Keratinocyte (primary cell): ENCODE measurements around the gene ADAMTS9. TPM values are rescaled to one million over a fixed set of nuclear protein-coding genes. Genes with fewer than 3 reads are reported as not detected.

Experiments
- DNase-seq: peaks from one replicate; pipeline ENCODE4 v3.0.0-alpha.2; 2011; ENCODE audit warnings: low read depth, missing footprints, low spot score
- FAIRE-seq: peaks from 2 replicates; lab custom pipeline; 2011; peaks lifted over from hg19 to GRCh38; lab: Jason Lieb, UNC
- H2AFZ ChIP-seq: 2 replicates; pipeline ENCODE4 v1.6.0; 2012; ENCODE audit warnings: low read length, control low read depth, inconsistent platforms; ENCODE audit not compliant: control insufficient read depth
- H3K27ac ChIP-seq: 2 replicates; pipeline ENCODE4 v1.5.1; 2011; ENCODE audit warnings: low read length; ENCODE audit not compliant: control insufficient read depth, insufficient read depth
- H3K27me3 ChIP-seq: 3 replicates; pipeline ENCODE4 v1.6.0; 2011; ENCODE audit warnings: low read length; ENCODE audit not compliant: control insufficient read depth, insufficient read depth; ENCODE audit errors: extremely low read depth
- H3K36me3 ChIP-seq, 2 experiments: 2 replicates in 1 of 2; 3 replicates in 1 of 2; pipeline ENCODE4 v1.5.1; 2011; ENCODE audit warnings: low read length in 2 of 2, mild to moderate bottlenecking in 1 of 2; ENCODE audit not compliant: control insufficient read depth in 2 of 2, insufficient read depth in 2 of 2; ENCODE audit errors: extremely low read depth in 1 of 2
- H3K4me1 ChIP-seq: 3 replicates; pipeline ENCODE4 v1.5.1; 2011; ENCODE audit warnings: low read length; ENCODE audit not compliant: control insufficient read depth, insufficient read depth; ENCODE audit errors: extremely low read depth
- H3K4me2 ChIP-seq: 3 replicates; pipeline ENCODE4 v1.6.0; 2011; ENCODE audit warnings: low read depth, low read length; ENCODE audit not compliant: control insufficient read depth, insufficient read depth; ENCODE audit errors: extremely low read depth
- H3K4me3 ChIP-seq, 3 experiments: fragments of 200-600 bp in 1 of 3; sonication (generic) in 1 of 3; 2 replicates in 2 of 3; 3 replicates in 1 of 3; pipeline ENCODE4 v1.5.1; 2011 to 2016; ENCODE audit warnings: low read length in 3 of 3, mild to moderate bottlenecking in 3 of 3, control low read depth in 2 of 3, inconsistent platforms in 1 of 3, low read depth in 1 of 3, mixed read lengths in 1 of 3, mixed run types in 1 of 3, moderate library complexity in 1 of 3; ENCODE audit not compliant: control insufficient read depth in 2 of 3, insufficient read depth in 2 of 3; ENCODE audit errors: extremely low read depth in 1 of 3
- H3K79me2 ChIP-seq: 2 replicates; pipeline ENCODE4 v1.6.0; 2012; ENCODE audit warnings: low read length; ENCODE audit not compliant: control insufficient read depth, insufficient read depth
- H3K9ac ChIP-seq: 3 replicates; pipeline ENCODE4 v1.6.0; 2011; ENCODE audit warnings: low read length; ENCODE audit not compliant: control insufficient read depth, insufficient read depth; ENCODE audit errors: extremely low read depth
- H3K9me1 ChIP-seq: 3 replicates; pipeline ENCODE4 v1.6.0; 2011; ENCODE audit warnings: low read length; ENCODE audit not compliant: control insufficient read depth, insufficient read depth; ENCODE audit errors: extremely low read depth
- H3K9me3 ChIP-seq: 2 replicates; pipeline ENCODE4 v1.5.1; 2012; ENCODE audit warnings: low read depth, low read length; ENCODE audit not compliant: control insufficient read depth
- H4K20me1 ChIP-seq: 3 replicates; pipeline ENCODE4 v1.6.0; 2011; ENCODE audit warnings: low read length; ENCODE audit not compliant: control insufficient read depth, insufficient read depth; ENCODE audit errors: extremely low read depth
- EZH2 ChIP-seq: IDR thresholded peaks from one replicate; pipeline ENCODE4 v1.6.1; 2012; ENCODE audit warnings: inconsistent platforms, mild to moderate bottlenecking, low read length, moderate library complexity
- dilution Hi-C: fragments of 300-500 bp; cut with MboI; formaldehyde crosslinking; loops from one replicate; pipeline ENCODE4 v1.7.0; 2020; ENCODE audit warnings: low sequenced_read_pairs; ENCODE audit not compliant: extremely low pct_ligation_motif_present
- polyA plus RNA-seq, 5 experiments: library from polyadenylated mRNA; depleted of rRNA in 3 of 5; stranded (reverse) in 3 of 5; stranded (forward) in 1 of 5; unstranded in 1 of 5; fragments of >200 nt; gene quantifications; 1 replicate in 1 of 5; 2 replicates in 3 of 5; 3 replicates in 1 of 5; pipeline versions ENCODE4 v1.2.1 to v1.2.3, GENCODE V29; 2011 to 2012; ENCODE audit warnings: missing spikeins in 2 of 5, low read depth in 1 of 5, low replicate concordance in 1 of 5
- TF ChIP-seq, protein P1 (sequence below), 3 experiments: IDR thresholded peaks in 1 of 3; conservative IDR thresholded peaks in 1 of 3; optimal IDR thresholded peaks in 1 of 3; 2 replicates in 2 of 3; 3 replicates in 1 of 3; pipeline versions ENCODE3 to v1.5.1; 2011; ENCODE audit warnings: low read length in 3 of 3, mild to moderate bottlenecking in 3 of 3, moderate library complexity in 2 of 3, control low read depth in 1 of 3, inconsistent platforms in 1 of 3; ENCODE audit not compliant: insufficient read depth in 2 of 3; ENCODE audit errors: extremely low read depth in 1 of 3

The ADAMTS9 gene
- polyA plus RNA-seq, 1 donor (not counting 4 experiments of a cell fraction or from before 2014, with no cell fraction given): 0.43 TPM

DNA sequence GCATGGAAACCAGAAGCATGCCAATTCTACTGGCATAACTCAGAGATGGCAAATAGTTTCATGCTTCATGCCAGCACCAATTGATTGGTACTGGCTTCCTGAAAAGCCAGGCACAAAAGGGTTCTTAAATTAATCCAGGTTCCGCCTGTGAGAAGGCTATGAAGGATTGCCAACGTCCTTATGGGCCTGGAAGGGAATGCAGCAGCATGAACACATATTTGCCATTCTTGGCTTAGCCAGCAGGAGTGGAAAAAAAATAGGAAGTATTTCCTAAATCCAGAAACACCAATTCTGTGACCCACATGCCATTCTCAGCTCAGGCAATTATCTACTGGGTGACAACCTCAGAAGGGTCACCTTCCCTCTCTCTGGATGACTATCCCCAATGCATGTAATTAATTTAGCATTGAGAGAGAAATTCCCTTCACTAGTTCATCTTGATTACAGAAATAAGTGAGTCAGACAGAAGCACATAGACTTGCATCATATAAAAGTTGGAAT lies 36.0 kb downstream of the ADAMTS9 start:
- Histone ChIP-seq H3K9ac (no peak overlapping the region), H3K9me1 (no peaks in the 10 kb centered on the region), H3K4me2 (no peak overlapping the region), H2AFZ (no peak overlapping the region), H3K27ac (no peak overlapping the region), H3K79me2 (no peaks in the 10 kb centered on the region), H3K27me3 (no peaks in the 10 kb centered on the region), H4K20me1 (no peaks in the 10 kb centered on the region), H3K4me1 (no peaks in the 10 kb centered on the region), H3K4me3 (no peak overlapping the region), H3K36me3 (no peaks in the 10 kb centered on the region), H3K9me3 (no peaks in the 10 kb centered on the region)
- DNase-seq (no peak), FAIRE-seq (no peak)
- TF ChIP-seq, protein P1, sequence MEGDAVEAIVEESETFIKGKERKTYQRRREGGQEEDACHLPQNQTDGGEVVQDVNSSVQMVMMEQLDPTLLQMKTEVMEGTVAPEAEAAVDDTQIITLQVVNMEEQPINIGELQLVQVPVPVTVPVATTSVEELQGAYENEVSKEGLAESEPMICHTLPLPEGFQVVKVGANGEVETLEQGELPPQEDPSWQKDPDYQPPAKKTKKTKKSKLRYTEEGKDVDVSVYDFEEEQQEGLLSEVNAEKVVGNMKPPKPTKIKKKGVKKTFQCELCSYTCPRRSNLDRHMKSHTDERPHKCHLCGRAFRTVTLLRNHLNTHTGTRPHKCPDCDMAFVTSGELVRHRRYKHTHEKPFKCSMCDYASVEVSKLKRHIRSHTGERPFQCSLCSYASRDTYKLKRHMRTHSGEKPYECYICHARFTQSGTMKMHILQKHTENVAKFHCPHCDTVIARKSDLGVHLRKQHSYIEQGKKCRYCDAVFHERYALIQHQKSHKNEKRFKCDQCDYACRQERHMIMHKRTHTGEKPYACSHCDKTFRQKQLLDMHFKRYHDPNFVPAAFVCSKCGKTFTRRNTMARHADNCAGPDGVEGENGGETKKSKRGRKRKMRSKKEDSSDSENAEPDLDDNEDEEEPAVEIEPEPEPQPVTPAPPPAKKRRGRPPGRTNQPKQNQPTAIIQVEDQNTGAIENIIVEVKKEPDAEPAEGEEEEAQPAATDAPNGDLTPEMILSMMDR (optimal IDR thresholded peaks at IDR 0.05 in 1 of 3, IDR thresholded peaks at IDR 0.05 in 1 of 3, conservative IDR thresholded peaks at IDR 0.05 in 1 of 3; ENCODE audit: extremely low read depth in 1 of 3, insufficient read depth in 2 of 3, low read length in 3 of 3): no peak
- TF ChIP-seq EZH2: no peak
- dilution Hi-C loops: no loop called here

- H3K4me3 ChIP-seq: no peak overlapping the region
- no peak overlapping the region for H2AFZ ChIP-seq
- TF ChIP-seq, protein P1 (optimal IDR thresholded peaks at IDR 0.05 in 1 of 3, IDR thresholded peaks at IDR 0.05 in 1 of 3, conservative IDR thresholded peaks at IDR 0.05 in 1 of 3; ENCODE audit: extremely low read depth in 1 of 3, insufficient read depth in 2 of 3, low read length in 3 of 3): no peak
- no peak for TF ChIP-seq EZH2
- no peak overlapping the region for H3K4me2 ChIP-seq
- no peaks in the 10 kb centered on the region for H3K79me2 ChIP-seq
- no peaks in the 10 kb centered on the region for H3K4me1 ChIP-seq
- no peak overlapping the region for H3K9ac ChIP-seq
- FAIRE-seq (no peak), DNase-seq (no peak)
- no peaks in the 10 kb centered on the region for H3K36me3 ChIP-seq
- dilution Hi-C loops: no loop called here
- no peaks in the 10 kb centered on the region for H4K20me1 ChIP-seq
- H3K27ac ChIP-seq: no peak overlapping the region
- H3K9me1 ChIP-seq: no peaks in the 10 kb centered on the region
- no peaks in the 10 kb centered on the region for H3K9me3 ChIP-seq
- H3K27me3 ChIP-seq: no peaks in the 10 kb centered on the region
Observed at GRCh38 chr3:64651303-64651702, 36.5 kb downstream of the ADAMTS9 start.
